GM12878 (cell line): ENCODE data around the gene VPS45. TPM values are rescaled to one million over a fixed set of nuclear protein-coding genes. Genes with fewer than 3 reads are reported as not detected.

Source experiments
- BCL11A ChIP-seq: IDR thresholded peaks from 2 replicates; pipeline ENCODE4 v1.6.1; 2011; ENCODE audit warnings: low read depth, low read length
- DPF2 ChIP-seq: fragments of 450-650 bp; IDR thresholded peaks from 2 replicates; pipeline ENCODE4 v1.6.1; 2017; ENCODE audit warnings: mild to moderate bottlenecking
- IKZF2 ChIP-seq, 2 experiments: fragments of 450-650 bp; IDR thresholded peaks; 2 replicates each; pipeline ENCODE4 v1.6.1; 2017; ENCODE audit warnings: mild to moderate bottlenecking in 2 of 2, moderate library complexity in 2 of 2
- SRF ChIP-seq, 2 experiments: IDR thresholded peaks; 2 replicates each; pipeline ENCODE4 v1.6.1; 2011; ENCODE audit warnings: low read depth in 2 of 2, low read length in 2 of 2, mild to moderate bottlenecking in 1 of 2, moderate library complexity in 1 of 2
- ZNF384 ChIP-seq: IDR thresholded peaks from 2 replicates; pipeline ENCODE4 v1.6.1; 2012; ENCODE audit warnings: low read depth, mild to moderate bottlenecking, low read length, improper control_type of control experiment, borderline replicate concordance
- polyA plus RNA-seq, 11 experiments: library from polyadenylated mRNA; depleted of rRNA in 4 of 11; unstranded in 6 of 11; stranded (reverse) in 5 of 11; fragments of >200 nt; fragmentation: Nextera tagmentation in 4 of 11; fragmentation: Illumina TruSeq in 1 of 11; extraction: Ambion mirVana in 4 of 11; extraction: Trizol in 1 of 11; gene quantifications; 1 replicate in 1 of 11; 2 replicates in 10 of 11; pipeline versions ENCODE4 v1.2.1 to v1.2.3, GENCODE V29; 2011 to 2016; ENCODE audit warnings: inconsistent platforms in 2 of 11, missing spikeins in 2 of 11, low read depth in 1 of 11
- total RNA-seq, 4 experiments: library from RNA; depleted of rRNA in 3 of 4; stranded (reverse); fragments of >200 nt in 3 of 4; fragmentation: Illumina TruSeq in 1 of 4; extraction: Trizol in 1 of 4; gene quantifications; 2 replicates each; pipeline versions ENCODE4 v1.2.1 to v1.2.3, GENCODE V29; 2013 to 2021
- TF ChIP-seq, protein P1 (sequence below): fragments of 450-650 bp; IDR thresholded peaks from 2 replicates; pipeline ENCODE4 v1.6.1; 2016; ENCODE audit warnings: mild to moderate bottlenecking, moderate library complexity, borderline replicate concordance
- TF ChIP-seq, protein P2 (sequence below), 3 experiments: IDR thresholded peaks in 2 of 3; conservative IDR thresholded peaks in 1 of 3; 2 replicates each; pipeline ENCODE4 v1.5.1; 2011; ENCODE audit warnings: low read depth in 3 of 3, low read length in 3 of 3, mild to moderate bottlenecking in 3 of 3, control low read depth in 2 of 3, moderate library complexity in 2 of 3, inconsistent platforms in 1 of 3, mixed read lengths in 1 of 3; ENCODE audit not compliant: control insufficient read depth in 2 of 3, insufficient read depth in 1 of 3; ENCODE audit errors: extremely low read depth in 1 of 3
- TF ChIP-seq, protein P3 (sequence below): IDR thresholded peaks from 2 replicates; pipeline ENCODE4 v1.6.1; 2011; ENCODE audit warnings: borderline replicate concordance, low read depth, mild to moderate bottlenecking, moderate library complexity, low read length; ENCODE audit not compliant: insufficient read depth, poor library complexity, severe bottlenecking

Gene VPS45
- total and polyA plus RNA-seq, 10 of the 15 experiments (the other 5 are each of a cell fraction or from before 2014, with no cell fraction given): 24.4 to 48.7 (median 34.5) TPM

DNA sequence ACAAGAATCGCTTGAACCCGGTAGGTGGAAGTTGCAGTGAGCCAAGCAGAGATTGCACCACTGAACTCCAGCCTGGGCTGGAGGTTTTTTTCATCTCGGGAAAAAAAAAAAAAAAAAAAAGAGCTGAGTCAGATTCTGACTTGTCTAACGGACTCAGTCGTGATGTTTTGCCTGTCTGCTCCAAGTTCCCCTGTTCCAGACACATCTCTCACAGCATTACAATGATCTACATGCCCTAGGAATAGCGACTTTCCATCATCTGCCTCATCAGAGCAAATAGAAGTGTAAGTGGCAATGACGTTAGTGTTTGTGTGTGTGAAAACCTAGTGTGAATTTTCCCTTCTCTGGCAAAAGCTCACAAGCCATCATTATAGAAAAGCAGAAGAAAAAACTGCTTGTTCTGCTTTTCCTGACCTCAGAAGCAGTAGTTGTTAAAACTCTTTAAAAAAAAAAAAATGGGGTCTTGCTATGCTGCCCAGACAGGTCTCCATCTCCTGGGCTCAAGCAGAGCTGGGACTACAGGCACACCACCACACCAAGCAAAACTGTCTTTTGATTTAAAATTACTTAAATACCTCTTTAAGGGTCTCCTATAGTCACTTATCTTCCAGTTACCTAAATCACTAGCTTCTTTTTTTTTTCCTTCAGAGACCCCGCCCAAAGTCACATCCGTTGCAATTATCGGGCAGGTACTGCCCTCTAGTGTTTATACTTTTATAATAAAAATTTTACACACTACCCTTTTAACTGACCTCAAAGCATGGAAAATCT is 119.4 kb downstream of the VPS45 start (continued):
- TF ChIP-seq, protein P1, sequence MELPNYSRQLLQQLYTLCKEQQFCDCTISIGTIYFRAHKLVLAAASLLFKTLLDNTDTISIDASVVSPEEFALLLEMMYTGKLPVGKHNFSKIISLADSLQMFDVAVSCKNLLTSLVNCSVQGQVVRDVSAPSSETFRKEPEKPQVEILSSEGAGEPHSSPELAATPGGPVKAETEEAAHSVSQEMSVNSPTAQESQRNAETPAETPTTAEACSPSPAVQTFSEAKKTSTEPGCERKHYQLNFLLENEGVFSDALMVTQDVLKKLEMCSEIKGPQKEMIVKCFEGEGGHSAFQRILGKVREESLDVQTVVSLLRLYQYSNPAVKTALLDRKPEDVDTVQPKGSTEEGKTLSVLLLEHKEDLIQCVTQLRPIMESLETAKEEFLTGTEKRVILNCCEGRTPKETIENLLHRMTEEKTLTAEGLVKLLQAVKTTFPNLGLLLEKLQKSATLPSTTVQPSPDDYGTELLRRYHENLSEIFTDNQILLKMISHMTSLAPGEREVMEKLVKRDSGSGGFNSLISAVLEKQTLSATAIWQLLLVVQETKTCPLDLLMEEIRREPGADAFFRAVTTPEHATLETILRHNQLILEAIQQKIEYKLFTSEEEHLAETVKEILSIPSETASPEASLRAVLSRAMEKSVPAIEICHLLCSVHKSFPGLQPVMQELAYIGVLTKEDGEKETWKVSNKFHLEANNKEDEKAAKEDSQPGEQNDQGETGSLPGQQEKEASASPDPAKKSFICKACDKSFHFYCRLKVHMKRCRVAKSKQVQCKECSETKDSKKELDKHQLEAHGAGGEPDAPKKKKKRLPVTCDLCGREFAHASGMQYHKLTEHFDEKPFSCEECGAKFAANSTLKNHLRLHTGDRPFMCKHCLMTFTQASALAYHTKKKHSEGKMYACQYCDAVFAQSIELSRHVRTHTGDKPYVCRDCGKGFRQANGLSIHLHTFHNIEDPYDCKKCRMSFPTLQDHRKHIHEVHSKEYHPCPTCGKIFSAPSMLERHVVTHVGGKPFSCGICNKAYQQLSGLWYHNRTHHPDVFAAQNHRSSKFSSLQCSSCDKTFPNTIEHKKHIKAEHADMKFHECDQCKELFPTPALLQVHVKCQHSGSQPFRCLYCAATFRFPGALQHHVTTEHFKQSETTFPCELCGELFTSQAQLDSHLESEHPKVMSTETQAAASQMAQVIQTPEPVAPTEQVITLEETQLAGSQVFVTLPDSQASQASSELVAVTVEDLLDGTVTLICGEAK: no peak
- TF ChIP-seq, protein P2, sequence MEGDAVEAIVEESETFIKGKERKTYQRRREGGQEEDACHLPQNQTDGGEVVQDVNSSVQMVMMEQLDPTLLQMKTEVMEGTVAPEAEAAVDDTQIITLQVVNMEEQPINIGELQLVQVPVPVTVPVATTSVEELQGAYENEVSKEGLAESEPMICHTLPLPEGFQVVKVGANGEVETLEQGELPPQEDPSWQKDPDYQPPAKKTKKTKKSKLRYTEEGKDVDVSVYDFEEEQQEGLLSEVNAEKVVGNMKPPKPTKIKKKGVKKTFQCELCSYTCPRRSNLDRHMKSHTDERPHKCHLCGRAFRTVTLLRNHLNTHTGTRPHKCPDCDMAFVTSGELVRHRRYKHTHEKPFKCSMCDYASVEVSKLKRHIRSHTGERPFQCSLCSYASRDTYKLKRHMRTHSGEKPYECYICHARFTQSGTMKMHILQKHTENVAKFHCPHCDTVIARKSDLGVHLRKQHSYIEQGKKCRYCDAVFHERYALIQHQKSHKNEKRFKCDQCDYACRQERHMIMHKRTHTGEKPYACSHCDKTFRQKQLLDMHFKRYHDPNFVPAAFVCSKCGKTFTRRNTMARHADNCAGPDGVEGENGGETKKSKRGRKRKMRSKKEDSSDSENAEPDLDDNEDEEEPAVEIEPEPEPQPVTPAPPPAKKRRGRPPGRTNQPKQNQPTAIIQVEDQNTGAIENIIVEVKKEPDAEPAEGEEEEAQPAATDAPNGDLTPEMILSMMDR (IDR thresholded peaks at IDR 0.05 in 2 of 3, conservative IDR thresholded peaks at IDR 0.05 in 1 of 3; ENCODE audit: control insufficient read depth in 2 of 3, extremely low read depth in 1 of 3, insufficient read depth in 1 of 3, low read depth in 3 of 3, low read length in 3 of 3): peak; percentile 26 to 39 (median 38); a peak in 4 of 6 replicates
- peak; percentile 55 for TF ChIP-seq DPF2
- no peak for TF ChIP-seq SRF (IDR thresholded peaks at IDR 0.05; ENCODE audit: low read depth in 2 of 2, low read length in 2 of 2)
- no peak for TF ChIP-seq BCL11A
- TF ChIP-seq, protein P3, sequence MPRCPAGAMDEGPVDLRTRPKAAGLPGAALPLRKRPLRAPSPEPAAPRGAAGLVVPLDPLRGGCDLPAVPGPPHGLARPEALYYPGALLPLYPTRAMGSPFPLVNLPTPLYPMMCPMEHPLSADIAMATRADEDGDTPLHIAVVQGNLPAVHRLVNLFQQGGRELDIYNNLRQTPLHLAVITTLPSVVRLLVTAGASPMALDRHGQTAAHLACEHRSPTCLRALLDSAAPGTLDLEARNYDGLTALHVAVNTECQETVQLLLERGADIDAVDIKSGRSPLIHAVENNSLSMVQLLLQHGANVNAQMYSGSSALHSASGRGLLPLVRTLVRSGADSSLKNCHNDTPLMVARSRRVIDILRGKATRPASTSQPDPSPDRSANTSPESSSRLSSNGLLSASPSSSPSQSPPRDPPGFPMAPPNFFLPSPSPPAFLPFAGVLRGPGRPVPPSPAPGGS: no peak
- peak; percentile 88 for TF ChIP-seq ZNF384
- peak; percentile 85 to 93; a peak in 3 of 4 replicates for TF ChIP-seq IKZF2 (IDR thresholded peaks at IDR 0.05)
